Measurements from ENCODE around the gene ADAMTS12. TPM values are rescaled to one million over a fixed set of nuclear protein-coding genes. Genes with fewer than 3 reads are reported as not detected.
A peak's percentile ranks its signal among the peaks of the same experiment; 100 is the strongest.

Gene ADAMTS12
- total RNA-seq, 1 donor from 2014 or later = 32.9 TPM

DNA sequence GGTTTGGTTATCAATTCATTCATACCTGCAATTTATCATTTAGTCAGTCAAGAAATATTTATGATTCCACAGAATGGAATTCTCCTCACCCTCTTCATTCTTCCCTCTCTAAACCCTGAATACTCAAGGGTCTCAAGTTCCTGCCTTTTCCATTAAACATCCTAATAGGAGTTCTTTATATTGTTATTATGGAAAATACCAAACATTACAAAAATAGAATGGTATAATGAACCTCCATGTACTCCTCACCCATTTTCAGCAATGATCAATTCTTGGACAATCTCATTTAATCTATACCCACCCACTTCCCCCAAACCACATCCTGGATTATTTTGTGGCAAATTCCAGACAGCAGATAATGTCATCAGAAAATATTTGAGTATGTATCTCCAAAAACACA, 74.5 kb downstream of the ADAMTS12 start:
- DNase-seq (ENCODE audit: low spot score) = no peak
- Mint-ChIP-seq H3K27ac (ENCODE audit: unreplicated experiment) (no peak overlapping the region), H3K36me3 (ENCODE audit: low read depth) (peaks cover 6% of the 10 kb centered on the region), H3K4me1 (ENCODE audit: low read depth) (peaks cover 16% of the 10 kb centered on the region), H3K9me3 (ENCODE audit: low read depth) (peaks cover 12% of the 10 kb centered on the region), H3K4me3 (ENCODE audit: unreplicated experiment) (no peak overlapping the region), H3K27me3 (ENCODE audit: low read depth) (no peaks in the 10 kb centered on the region)
- TF ChIP-seq, protein P1, sequence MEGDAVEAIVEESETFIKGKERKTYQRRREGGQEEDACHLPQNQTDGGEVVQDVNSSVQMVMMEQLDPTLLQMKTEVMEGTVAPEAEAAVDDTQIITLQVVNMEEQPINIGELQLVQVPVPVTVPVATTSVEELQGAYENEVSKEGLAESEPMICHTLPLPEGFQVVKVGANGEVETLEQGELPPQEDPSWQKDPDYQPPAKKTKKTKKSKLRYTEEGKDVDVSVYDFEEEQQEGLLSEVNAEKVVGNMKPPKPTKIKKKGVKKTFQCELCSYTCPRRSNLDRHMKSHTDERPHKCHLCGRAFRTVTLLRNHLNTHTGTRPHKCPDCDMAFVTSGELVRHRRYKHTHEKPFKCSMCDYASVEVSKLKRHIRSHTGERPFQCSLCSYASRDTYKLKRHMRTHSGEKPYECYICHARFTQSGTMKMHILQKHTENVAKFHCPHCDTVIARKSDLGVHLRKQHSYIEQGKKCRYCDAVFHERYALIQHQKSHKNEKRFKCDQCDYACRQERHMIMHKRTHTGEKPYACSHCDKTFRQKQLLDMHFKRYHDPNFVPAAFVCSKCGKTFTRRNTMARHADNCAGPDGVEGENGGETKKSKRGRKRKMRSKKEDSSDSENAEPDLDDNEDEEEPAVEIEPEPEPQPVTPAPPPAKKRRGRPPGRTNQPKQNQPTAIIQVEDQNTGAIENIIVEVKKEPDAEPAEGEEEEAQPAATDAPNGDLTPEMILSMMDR (IDR thresholded peaks at IDR 0.05) = no peak

DNA sequence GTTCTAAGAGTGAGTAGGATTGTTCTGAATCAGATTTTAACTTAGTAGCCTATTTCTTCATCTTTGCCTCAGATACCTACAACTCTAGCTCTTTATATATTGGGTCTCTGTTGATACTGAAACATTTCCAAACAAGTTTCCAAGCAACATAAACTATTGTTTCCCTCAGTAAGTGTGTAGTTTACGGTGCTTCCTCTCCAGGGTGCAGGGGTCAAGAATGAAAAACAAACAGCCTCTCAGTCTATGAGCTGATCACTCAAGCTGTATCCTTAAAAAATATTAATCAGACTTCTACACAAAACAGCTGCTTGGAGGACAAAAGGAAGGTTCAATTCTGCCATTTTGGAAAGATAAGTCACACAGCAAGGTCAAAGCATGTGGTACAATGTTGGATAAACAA, 75.0 kb downstream of the ADAMTS12 start:
- TF ChIP-seq, protein P1 (IDR thresholded peaks at IDR 0.05) = no peak
- Mint-ChIP-seq H3K27me3 (ENCODE audit: low read depth) (no peaks in the 10 kb centered on the region), H3K27ac (ENCODE audit: unreplicated experiment) (no peak overlapping the region)

DNA sequence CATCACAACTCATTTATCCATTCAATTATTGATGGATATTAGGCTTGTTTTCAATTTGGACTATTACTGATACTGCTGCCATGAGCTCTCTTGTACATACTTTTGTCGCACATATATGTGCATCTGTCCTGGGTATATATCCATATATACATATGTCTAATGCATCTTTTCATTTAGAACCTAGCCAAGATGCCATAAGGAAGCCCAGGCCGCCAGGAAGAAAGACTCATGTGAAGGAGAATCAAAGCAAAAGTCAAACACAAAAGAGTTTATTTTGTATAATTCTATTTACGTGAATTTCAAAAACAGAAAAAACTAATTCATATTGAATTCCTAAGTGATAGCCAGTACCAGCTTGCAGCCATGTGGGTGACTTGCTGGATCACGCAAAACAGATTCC, 79.0 kb downstream of the ADAMTS12 start:
- Mint-ChIP-seq H3K9me3 (ENCODE audit: low read depth) (peaks cover 3% of the 10 kb centered on the region), H3K36me3 (ENCODE audit: low read depth) (peaks cover 2% of the 10 kb centered on the region), H3K4me3 (ENCODE audit: unreplicated experiment) (no peak overlapping the region), H3K4me1 (ENCODE audit: low read depth) (peaks cover 42% of the 10 kb centered on the region), H3K27ac (ENCODE audit: unreplicated experiment) (no peak overlapping the region), H3K27me3 (ENCODE audit: low read depth) (no peaks in the 10 kb centered on the region)
- no peak for DNase-seq (ENCODE audit: low spot score)
- TF ChIP-seq, protein P1 (IDR thresholded peaks at IDR 0.05) = no peak

More for the DNA sequence above, 75.0 kb downstream of the ADAMTS12 start:
- Mint-ChIP-seq H3K4me3 (ENCODE audit: unreplicated experiment) (no peak overlapping the region), H3K9me3 (ENCODE audit: low read depth) (peaks cover 12% of the 10 kb centered on the region), H3K4me1 (ENCODE audit: low read depth) (peaks cover 16% of the 10 kb centered on the region), H3K36me3 (ENCODE audit: low read depth) (peaks cover 6% of the 10 kb centered on the region)
- no peak for DNase-seq (ENCODE audit: low spot score)

DNA sequence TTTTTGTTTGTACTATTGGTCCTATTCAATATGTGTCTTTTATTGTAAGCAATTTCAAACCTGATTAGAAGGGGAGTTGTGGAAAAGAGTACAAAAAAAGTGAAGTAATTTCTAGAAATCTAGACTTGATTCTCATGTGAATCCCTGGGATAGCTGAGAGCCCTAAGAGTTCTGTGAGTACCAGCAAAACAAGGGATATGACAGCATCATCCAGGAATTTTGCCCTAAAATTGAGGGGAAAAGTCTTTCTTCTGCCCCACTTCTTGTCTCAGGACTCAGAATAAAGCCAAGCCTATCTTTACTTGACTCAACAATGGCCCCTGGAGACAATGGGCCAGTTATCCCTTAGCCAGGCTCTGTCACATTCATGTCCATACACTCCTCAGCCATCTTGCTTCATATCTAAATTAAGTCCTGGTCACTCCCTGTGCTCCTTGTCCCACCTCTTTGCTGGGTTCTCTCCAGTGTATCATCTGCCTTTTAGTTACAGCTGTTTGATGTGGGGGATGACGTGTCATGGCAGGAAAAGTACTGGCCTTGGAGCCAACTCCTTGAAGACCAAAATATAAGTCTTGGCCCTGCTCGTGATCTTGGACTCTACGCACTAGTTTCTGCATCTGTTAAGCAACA, 81.2 kb downstream of the ADAMTS12 start:
- TF ChIP-seq, protein P1 (IDR thresholded peaks at IDR 0.05) = no peak
- Mint-ChIP-seq H3K36me3 (ENCODE audit: low read depth) (no peaks in the 10 kb centered on the region), H3K27ac (ENCODE audit: unreplicated experiment) (peak overlapping the region; percentile 18), H3K4me3 (ENCODE audit: unreplicated experiment) (no peak overlapping the region), H3K27me3 (ENCODE audit: low read depth) (no peaks in the 10 kb centered on the region), H3K4me1 (ENCODE audit: low read depth) (peaks cover 47% of the 10 kb centered on the region), H3K9me3 (ENCODE audit: low read depth) (peaks cover 3% of the 10 kb centered on the region)
- no peak for DNase-seq (ENCODE audit: low spot score)

DNA sequence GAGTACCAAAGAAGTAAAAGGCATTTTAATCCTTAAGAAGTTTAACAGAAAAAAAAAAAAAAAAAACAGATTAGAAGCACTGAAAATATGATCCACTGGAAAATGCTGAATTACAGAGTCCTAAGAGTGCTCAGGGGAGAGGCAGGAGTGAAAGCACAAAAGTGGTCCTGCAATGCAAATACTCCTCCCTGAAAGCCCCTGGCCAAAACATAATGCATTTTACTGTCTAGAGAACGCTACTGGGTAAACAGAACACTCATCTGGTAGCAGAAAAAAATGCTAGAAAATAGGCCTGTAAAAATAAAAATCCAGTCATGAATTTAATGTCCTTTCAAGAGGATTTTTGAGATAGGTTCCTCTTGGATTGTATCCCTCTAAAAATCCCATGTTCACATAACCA, 81.9 kb downstream of the ADAMTS12 start:
- Mint-ChIP-seq H3K27ac (ENCODE audit: unreplicated experiment) (peak overlapping the region; percentile 66), H3K9me3 (ENCODE audit: low read depth) (peaks cover 3% of the 10 kb centered on the region), H3K4me3 (ENCODE audit: unreplicated experiment) (no peak overlapping the region), H3K4me1 (ENCODE audit: low read depth) (peaks cover 47% of the 10 kb centered on the region), H3K36me3 (ENCODE audit: low read depth) (no peaks in the 10 kb centered on the region), H3K27me3 (ENCODE audit: low read depth) (no peaks in the 10 kb centered on the region)
- no peak for DNase-seq (ENCODE audit: low spot score)
- TF ChIP-seq, protein P1 (IDR thresholded peaks at IDR 0.05) = no peak

All from chondrocyte (in vitro differentiated cells).